ENCODE results near the gene KYAT1.
A peak's percentile ranks its signal among the peaks of the same experiment; 100 is the strongest.
"Not testable (repeated sequence)": the region's sequence is repeated elsewhere in the genome, so short reads cannot be mapped to it uniquely, and the experiment has no call there.

KYAT1 gene

GRCh38 chr9:128809831-128810230, 71.9 kb downstream of the KYAT1 start:
- DNase-seq = no peak

DNA sequence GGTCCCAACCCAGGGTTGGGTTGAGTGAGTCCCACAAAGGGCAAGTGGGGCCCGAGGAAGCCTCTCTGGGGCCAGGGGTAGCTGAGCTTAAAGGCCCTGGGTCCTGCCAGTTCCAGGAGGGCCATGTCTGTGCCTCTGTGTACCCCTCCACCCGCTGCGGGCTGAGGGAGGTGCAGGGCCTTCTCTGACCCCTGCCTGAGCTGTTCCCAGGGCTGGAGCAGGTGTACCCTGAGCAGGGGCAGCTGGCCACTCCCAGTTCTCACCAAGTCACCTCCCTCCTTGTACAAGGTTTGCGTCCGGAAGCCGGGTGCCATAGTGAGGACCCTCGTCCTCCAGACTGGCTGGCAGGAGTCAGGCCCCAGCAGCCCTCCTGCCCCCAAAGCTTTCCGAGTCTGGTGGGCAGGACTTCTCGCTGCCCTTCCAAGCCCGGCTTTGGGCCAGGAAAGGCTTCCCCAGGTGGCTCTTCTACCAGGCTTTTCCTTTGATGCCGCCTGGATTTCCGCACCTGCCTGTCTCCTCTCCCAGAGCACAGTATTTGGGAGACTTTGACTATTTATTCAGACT, 72.6 kb downstream of the KYAT1 start:
- no peak for DNase-seq

DNA sequence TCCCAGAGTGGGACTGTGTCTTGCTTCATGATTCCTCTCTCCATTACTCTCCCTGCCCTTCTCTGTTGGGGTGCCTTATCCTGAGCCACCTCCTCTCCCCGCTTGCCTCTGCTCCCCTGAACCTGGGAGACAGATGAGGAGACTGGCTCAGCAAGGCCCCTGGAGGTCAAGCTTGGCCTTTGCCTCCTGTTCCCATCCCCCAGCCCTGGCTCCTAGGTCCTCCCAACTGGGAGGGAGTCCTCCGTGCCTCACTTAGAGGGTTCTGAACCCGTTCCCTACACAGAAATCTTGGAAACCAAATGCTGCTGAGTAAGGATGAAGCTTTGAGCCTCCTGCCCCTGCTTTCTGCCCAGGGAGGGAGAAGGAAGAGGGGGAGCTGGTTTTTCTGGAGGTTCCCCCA, 73.2 kb downstream of the KYAT1 start:
- DNase-seq = no peak

GRCh38 chr9:128807827-128808226, 73.9 kb downstream of the KYAT1 start:
- DNase-seq = no peak

DNA sequence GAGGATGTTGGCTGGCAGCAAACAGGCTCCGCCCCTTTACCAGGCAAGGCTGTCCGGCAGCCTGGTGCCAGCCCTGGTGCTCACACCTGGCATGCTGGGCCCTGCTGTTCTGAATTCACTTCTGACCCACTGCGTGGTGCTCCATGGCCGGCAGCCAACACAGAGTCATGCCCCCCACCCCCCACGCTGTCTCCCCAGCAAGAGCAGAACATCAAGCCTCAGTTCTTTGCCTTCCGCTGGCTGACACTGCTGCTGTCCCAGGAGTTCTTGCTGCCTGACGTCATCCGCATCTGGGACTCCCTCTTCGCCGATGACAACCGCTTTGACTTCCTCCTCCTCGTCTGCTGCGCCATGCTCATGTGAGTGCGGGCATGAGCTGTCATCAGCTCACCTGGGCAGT, 76.1 kb downstream of the KYAT1 start:
- no peak for DNase-seq

DNA sequence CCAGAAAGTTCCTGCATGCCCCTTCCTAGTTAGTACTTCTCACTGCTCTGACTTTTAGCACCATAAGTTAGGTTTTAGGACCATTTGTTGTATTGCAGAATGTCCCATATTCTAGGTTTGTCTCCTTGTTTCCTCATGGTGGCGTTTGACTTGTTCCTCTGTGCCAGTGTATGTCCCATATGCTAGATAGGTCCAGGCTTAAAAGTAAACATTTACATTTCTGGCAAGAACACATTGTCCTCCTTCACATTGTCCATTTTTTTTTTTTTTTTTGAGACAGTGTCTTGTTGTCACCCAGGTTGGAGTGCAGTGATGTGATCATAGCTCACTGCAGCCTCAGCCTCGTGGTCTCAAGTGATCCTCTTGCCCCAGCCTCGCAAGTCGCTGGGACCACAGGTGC, 79.3 kb downstream of the KYAT1 start:
- DNase-seq = no peak

- DNase-seq = no peak
These were observed 81.7 kb downstream of the KYAT1 start for GRCh38 chr9:128800061-128800460.

GRCh38 chr9:128798896-128799295, 82.9 kb downstream of the KYAT1 start:
- no peak for DNase-seq

GRCh38 chr9:128794961-128795360, 86.8 kb downstream of the KYAT1 start:
- DNase-seq = not testable (repeated sequence)

GRCh38 chr9:128792978-128793686, 88.6 kb downstream of the KYAT1 start:
- DNase-seq = no peak

- no peak for DNase-seq
These were observed 89.6 kb downstream of the KYAT1 start for GRCh38 chr9:128792134-128792533.

DNA sequence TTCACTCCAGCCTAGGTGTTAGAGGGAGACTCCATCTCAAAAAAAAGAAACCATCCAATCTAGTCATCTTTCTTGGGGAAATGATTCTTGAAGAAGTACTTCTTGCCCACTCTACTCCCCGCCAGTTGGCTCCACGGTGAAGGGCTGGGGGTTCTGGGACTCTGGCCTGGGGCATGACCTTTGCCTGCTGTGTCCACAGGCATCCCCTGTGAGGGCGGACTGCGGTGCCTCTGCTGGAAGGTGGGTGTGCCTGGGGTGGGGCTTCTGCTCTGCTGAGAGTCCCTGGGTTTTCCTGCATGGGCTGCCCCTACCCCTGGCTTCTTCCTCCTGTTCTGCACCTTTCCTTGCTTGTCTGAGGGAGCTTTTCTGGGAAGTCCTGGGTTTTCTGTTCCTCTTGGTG, 91.2 kb downstream of the KYAT1 start:
- no peak for DNase-seq

- DNase-seq = no peak
These were observed 93.3 kb downstream of the KYAT1 start for GRCh38 chr9:128788445-128788844.

GRCh38 chr9:128787659-128788058, 94.1 kb downstream of the KYAT1 start:
- no peak for DNase-seq

GRCh38 chr9:128786681-128787601, 94.8 kb downstream of the KYAT1 start, which contains the start of gene TBC1D13:
Gene TBC1D13, plus strand, starts transcription at chr9:128787253. Its CDS starts 101 bp downstream, at chr9:128787354.
- peak; percentile 84 for DNase-seq

DNA sequence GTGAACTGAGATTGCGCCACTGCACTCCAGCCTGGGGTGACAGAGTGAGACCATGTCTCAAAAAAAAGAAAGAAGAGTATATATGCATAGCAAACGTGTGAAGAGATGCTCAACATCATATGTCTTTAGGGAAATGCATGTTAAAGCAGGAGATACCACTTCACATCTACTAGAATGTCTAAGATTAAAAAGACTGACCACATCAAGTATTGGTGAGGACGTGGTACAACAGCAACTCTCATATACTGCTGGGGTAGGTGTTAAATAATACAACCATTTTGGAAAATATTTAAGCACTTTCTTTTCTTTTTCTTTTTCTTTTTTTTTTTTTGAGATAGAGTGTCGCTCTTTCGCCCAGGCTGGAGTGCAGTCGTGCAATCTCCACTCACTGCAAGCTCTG, 96.3 kb downstream of the KYAT1 start:
- DNase-seq = no peak

All from activated CD4-positive, alpha-beta T cell treated with anti-CD3 and anti-CD28 coated beads for 1 hour (primary cell).